HG02970 (cell line): Measurements from ENCODE around the gene CLMP.
A peak's percentile ranks its signal among the peaks of the same experiment; 100 is the strongest.

Experiments
- ATAC-seq: cut with Tn5 transposase; IDR thresholded peaks from one replicate; pipeline ENCODE4 v1.9.1; 2021; ENCODE audit warnings: mild to moderate bottlenecking, moderate library complexity, moderate number of reproducible peaks; ENCODE audit not compliant: unreplicated experiment, low FRiP score

Gene CLMP

GRCh38 chr11:123195188-123196059, at the start of gene CLMP:
TSS of gene CLMP (minus strand) at chr11:123195248. CDS start at chr11:123194940, 308 bp downstream.
- no peak for ATAC-seq

- no peak for ATAC-seq
These were observed 47.0 kb upstream of the CLMP start for GRCh38 chr11:123241874-123242543.

- no peak for ATAC-seq
These were observed 46.2 kb upstream of the CLMP start for GRCh38 chr11:123241294-123241693.

GRCh38 chr11:123239191-123240150, 44.4 kb upstream of the CLMP start:
- ATAC-seq = no peak

- no peak for ATAC-seq
These were observed 43.2 kb upstream of the CLMP start for GRCh38 chr11:123238297-123238696.

- no peak for ATAC-seq
These were observed 41.8 kb upstream of the CLMP start for GRCh38 chr11:123236879-123237278.

- no peak for ATAC-seq
These were observed 40.7 kb upstream of the CLMP start for GRCh38 chr11:123235656-123236261.

GRCh38 chr11:123235117-123235655, 40.1 kb upstream of the CLMP start:
- no peak for ATAC-seq

- no peak for ATAC-seq
These were observed 38.9 kb upstream of the CLMP start for GRCh38 chr11:123233975-123234334.

- ATAC-seq = peak; percentile 87
These were observed 38.4 kb upstream of the CLMP start for GRCh38 chr11:123233280-123233974.

GRCh38 chr11:123231777-123232176, 36.7 kb upstream of the CLMP start:
- no peak for ATAC-seq

GRCh38 chr11:123231256-123231655, 36.2 kb upstream of the CLMP start:
- no peak for ATAC-seq

- no peak for ATAC-seq
These were observed 35.3 kb upstream of the CLMP start for GRCh38 chr11:123230346-123230745.

GRCh38 chr11:123228496-123229163, 33.6 kb upstream of the CLMP start:
- no peak for ATAC-seq

- ATAC-seq = no peak
These were observed 32.9 kb upstream of the CLMP start for GRCh38 chr11:123227763-123228495.

- ATAC-seq = no peak
These were observed 26.5 kb upstream of the CLMP start for GRCh38 chr11:123221584-123221983.

GRCh38 chr11:123221096-123221561, 26.1 kb upstream of the CLMP start:
- ATAC-seq = no peak

GRCh38 chr11:123219066-123219690, 24.1 kb upstream of the CLMP start:
- ATAC-seq = no peak
